Measurements from ENCODE around the gene CLDN20.
A peak's percentile ranks its signal among the peaks of the same experiment; 100 is the strongest.
"Not testable (repeated sequence)": the region's sequence is repeated elsewhere in the genome, so short reads cannot be mapped to it uniquely, and the experiment has no call there.

Gene CLDN20

GRCh38 chr6:155303361-155303870 is 39.6 kb downstream of the CLDN20 start:
- no peak overlapping the region for H3K27ac ChIP-seq

GRCh38 chr6:155306958-155307357 is 43.1 kb downstream of the CLDN20 start:
- no peak overlapping the region for H3K27ac ChIP-seq
- no peak for DNase-seq (ENCODE audit: low read depth, low spot score)

More at GRCh38 chr6:155303361-155303870, 39.6 kb downstream of the CLDN20 start:
- no peak for DNase-seq (ENCODE audit: low read depth, low spot score)

- H3K27ac ChIP-seq = no peak overlapping the region
- DNase-seq (ENCODE audit: low read depth, low spot score) = no peak
Measured at GRCh38 chr6:155309150-155309549, 45.3 kb downstream of the CLDN20 start.

GRCh38 chr6:155310596-155310995 is 46.8 kb downstream of the CLDN20 start:
- peak; percentile 27 for DNase-seq (ENCODE audit: low read depth, low spot score)
- H3K27ac ChIP-seq = peak overlapping the region; percentile 78

- peak overlapping the region; percentile 78 for H3K27ac ChIP-seq
- no peak for DNase-seq (ENCODE audit: low read depth, low spot score)
Measured at GRCh38 chr6:155311086-155311485, 47.3 kb downstream of the CLDN20 start.

- no peak for DNase-seq (ENCODE audit: low read depth, low spot score)
- H3K27ac ChIP-seq = peak overlapping the region; percentile 78
Measured at GRCh38 chr6:155311583-155311982, 47.8 kb downstream of the CLDN20 start.

GRCh38 chr6:155312950-155313349 is 49.1 kb downstream of the CLDN20 start:
- peak overlapping the region; percentile 87 for H3K27ac ChIP-seq
- DNase-seq (ENCODE audit: low read depth, low spot score) = not testable (repeated sequence)

- DNase-seq (ENCODE audit: low read depth, low spot score) = no peak
- H3K27ac ChIP-seq = peak overlapping the region; percentile 87
Measured at GRCh38 chr6:155313602-155314091, 49.8 kb downstream of the CLDN20 start.

GRCh38 chr6:155314092-155314772 is 50.4 kb downstream of the CLDN20 start, which contains the start of gene TFB1M:
TFB1M (minus strand) TSS chr6:155314484; CDS start chr6:155314428, 56 bp downstream.
- peak; percentile 92 for DNase-seq (ENCODE audit: low read depth, low spot score)
- peak within 1 kb of the TSS; percentile 87 for H3K27ac ChIP-seq

GRCh38 chr6:155314773-155315515 is 51.1 kb downstream of the CLDN20 start:
- DNase-seq (ENCODE audit: low read depth, low spot score) = peak; percentile 44
- peak overlapping the region; percentile 87 for H3K27ac ChIP-seq

- no peak for DNase-seq (ENCODE audit: low read depth, low spot score)
- peak overlapping the region; percentile 87 for H3K27ac ChIP-seq
Measured at GRCh38 chr6:155315516-155315871, 51.7 kb downstream of the CLDN20 start.

- no peak for DNase-seq (ENCODE audit: low read depth, low spot score)
- H3K27ac ChIP-seq = no peak overlapping the region
Measured at GRCh38 chr6:155316419-155316818, 52.6 kb downstream of the CLDN20 start.

- no peak overlapping the region for H3K27ac ChIP-seq
- DNase-seq (ENCODE audit: low read depth, low spot score) = no peak
Measured at GRCh38 chr6:155317186-155317585, 53.4 kb downstream of the CLDN20 start.

GRCh38 chr6:155319902-155320301 is 56.1 kb downstream of the CLDN20 start:
- no peak overlapping the region for H3K27ac ChIP-seq
- DNase-seq (ENCODE audit: low read depth, low spot score) = no peak

- no peak for DNase-seq (ENCODE audit: low read depth, low spot score)
- H3K27ac ChIP-seq = no peak overlapping the region
Measured at GRCh38 chr6:155324172-155324571, 60.4 kb downstream of the CLDN20 start.

- no peak for DNase-seq (ENCODE audit: low read depth, low spot score)
- H3K27ac ChIP-seq = no peak overlapping the region
Measured at GRCh38 chr6:155324993-155325392, 61.2 kb downstream of the CLDN20 start.

GRCh38 chr6:155325700-155326516 is 62.1 kb downstream of the CLDN20 start:
- DNase-seq (ENCODE audit: low read depth, low spot score) = no peak
- no peak overlapping the region for H3K27ac ChIP-seq
